OCI-LY7 (cell line): ENCODE data around the gene CACNB3.

Experiments
- EZH2phosphoT487 ChIP-seq: fragments of 200-600 bp; sonication (generic); IDR thresholded peaks from 2 replicates; pipeline ENCODE4 v1.6.1; 2018; ENCODE audit warnings: low read depth, borderline replicate concordance, mild to moderate bottlenecking, mixed run types, antibody characterized with exemption, low read length, moderate library complexity, mixed read lengths
- TF ChIP-seq, protein P1 (sequence below): fragments of 200-600 bp; sonication (generic); conservative IDR thresholded peaks from 2 replicates; pipeline ENCODE4 v1.5.1; 2014; ENCODE audit warnings: mild to moderate bottlenecking, antibody characterized with exemption, low read length, moderate library complexity, mixed read lengths

DNA sequence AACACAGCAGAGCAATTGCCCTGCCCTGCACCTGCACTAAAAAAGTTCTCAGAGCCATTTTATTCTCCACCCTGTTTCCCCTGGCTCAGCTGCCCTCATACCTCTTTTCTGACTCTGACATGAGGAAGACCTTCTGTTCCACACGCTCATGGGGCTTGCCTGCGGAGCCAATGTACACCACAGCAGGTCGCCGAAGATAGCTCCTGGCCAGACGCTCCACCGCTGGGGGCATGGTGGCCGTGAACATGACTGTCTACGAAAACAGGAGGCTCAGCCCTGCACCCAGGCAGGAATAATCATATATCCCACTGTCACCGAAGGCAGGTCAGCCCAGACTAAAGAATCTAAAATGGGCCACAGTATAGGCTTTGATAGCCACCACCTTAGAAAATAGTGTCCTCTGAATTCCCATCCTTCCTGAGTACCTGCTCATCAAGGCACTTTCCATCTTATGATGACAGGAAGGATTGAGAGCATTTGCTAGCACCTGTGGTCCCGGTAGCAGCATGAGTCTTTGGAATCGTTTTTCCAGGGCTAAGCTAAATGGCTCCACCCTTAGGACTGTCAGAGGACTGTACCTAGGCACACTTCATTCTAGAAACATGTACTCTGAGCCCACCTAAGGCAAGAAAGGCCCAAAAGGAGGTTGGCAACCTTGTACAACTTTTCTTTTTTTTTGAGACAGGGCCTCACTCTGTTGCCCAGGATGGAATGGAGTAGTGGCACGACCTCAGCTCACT, 14.2 kb downstream of the CACNB3 start:
- TF ChIP-seq, protein P1, sequence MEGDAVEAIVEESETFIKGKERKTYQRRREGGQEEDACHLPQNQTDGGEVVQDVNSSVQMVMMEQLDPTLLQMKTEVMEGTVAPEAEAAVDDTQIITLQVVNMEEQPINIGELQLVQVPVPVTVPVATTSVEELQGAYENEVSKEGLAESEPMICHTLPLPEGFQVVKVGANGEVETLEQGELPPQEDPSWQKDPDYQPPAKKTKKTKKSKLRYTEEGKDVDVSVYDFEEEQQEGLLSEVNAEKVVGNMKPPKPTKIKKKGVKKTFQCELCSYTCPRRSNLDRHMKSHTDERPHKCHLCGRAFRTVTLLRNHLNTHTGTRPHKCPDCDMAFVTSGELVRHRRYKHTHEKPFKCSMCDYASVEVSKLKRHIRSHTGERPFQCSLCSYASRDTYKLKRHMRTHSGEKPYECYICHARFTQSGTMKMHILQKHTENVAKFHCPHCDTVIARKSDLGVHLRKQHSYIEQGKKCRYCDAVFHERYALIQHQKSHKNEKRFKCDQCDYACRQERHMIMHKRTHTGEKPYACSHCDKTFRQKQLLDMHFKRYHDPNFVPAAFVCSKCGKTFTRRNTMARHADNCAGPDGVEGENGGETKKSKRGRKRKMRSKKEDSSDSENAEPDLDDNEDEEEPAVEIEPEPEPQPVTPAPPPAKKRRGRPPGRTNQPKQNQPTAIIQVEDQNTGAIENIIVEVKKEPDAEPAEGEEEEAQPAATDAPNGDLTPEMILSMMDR: no peak
- TF ChIP-seq EZH2phosphoT487: no peak
